ENCODE data around the gene FGF1. TPM values are rescaled to one million over a fixed set of nuclear protein-coding genes. Genes with fewer than 3 reads are reported as not detected.

Gene FGF1
- total and polyA plus RNA-seq, 2 donors (not counting 3 experiments of a cell fraction or from before 2014, with no cell fraction given) = not detected

DNA sequence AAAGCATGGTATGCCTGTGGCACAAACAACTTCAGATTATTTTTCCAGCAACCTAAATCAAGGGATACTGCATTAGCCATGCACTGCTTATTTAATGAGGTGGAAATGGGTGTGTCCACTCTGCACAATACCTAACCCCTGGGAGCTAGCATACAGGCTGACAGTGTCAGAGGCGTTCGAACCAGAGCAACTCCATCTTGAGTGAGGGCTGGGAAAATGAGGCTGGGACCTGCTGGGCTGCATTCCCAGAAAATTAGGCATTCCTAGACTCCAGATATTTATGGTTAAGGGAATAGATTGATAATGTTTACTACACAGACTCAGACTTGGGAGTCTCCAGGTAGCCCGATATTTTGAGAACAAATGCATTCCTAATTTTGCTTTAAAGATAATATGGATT, 2.8 kb downstream of the FGF1 start:
- H3K4me1 ChIP-seq (ENCODE audit: control insufficient read depth, extremely low read depth, insufficient read depth, low read length) = peaks cover 7% of the 10 kb centered on the region
- no peak overlapping the region for H3K4me3 ChIP-seq (replicated peaks in 1 of 3; ENCODE audit: insufficient read depth in 1 of 3, low read depth in 1 of 3, low read length in 3 of 3)
- no peaks in the 10 kb centered on the region for H3K9me3 ChIP-seq (replicated peaks; ENCODE audit: control insufficient read depth, insufficient read depth, low read length)
- ChIA-PET CTCF (interaction anchor here (0.7 to 1.4 kb wide), 2 partner anchors 16 to 28 kb away, joined by 3 to 6 read pairs; no protein-coding TSS in a partner anchor), POLR2A (no interaction called here)
- no TSS peak for BruUV-seq (replicated peaks)
- H3K36me3 ChIP-seq (ENCODE audit: control insufficient read depth in 2 of 2, extremely low read depth in 1 of 2, insufficient read depth in 2 of 2, low read length in 2 of 2) = no peaks in the 10 kb centered on the region
- H3K4me2 ChIP-seq (ENCODE audit: insufficient read depth, low read length) = no peak overlapping the region
- DNase-seq (ENCODE audit: low read depth, low spot score) (no peak), FAIRE-seq (no peak)
- no peak overlapping the region for H3K27ac ChIP-seq (ENCODE audit: insufficient read depth, low read depth, low read length)
- H4K20me1 ChIP-seq (replicated peaks; ENCODE audit: control insufficient read depth, extremely low read depth, insufficient read depth, low read length) = no peaks in the 10 kb centered on the region
- no peaks in the 10 kb centered on the region for H3K79me2 ChIP-seq (ENCODE audit: control insufficient read depth, insufficient read depth, low read length)
- intact Hi-C loops (cut with micrococcal nuclease) = no loop called here
- H2AFZ ChIP-seq (ENCODE audit: low read depth, low read length) = no peak overlapping the region
- H3K9ac ChIP-seq (replicated peaks; ENCODE audit: extremely low read depth, insufficient read depth, low read length) = no peak overlapping the region
- dilution Hi-C loops (cut with MboI; ENCODE audit: extremely low pct_ligation_motif_present, low sequenced_read_pairs) = no loop called here
- TF ChIP-seq MYC (IDR thresholded peaks at IDR 0.05; ENCODE audit: low read depth, low read length) (no peak), EZH2 (IDR thresholded peaks at IDR 0.05; ENCODE audit: borderline replicate concordance, low read depth, low read length, severe bottlenecking) (no peak), POLR2A (IDR thresholded peaks at IDR 0.05; ENCODE audit: low read depth, low read length) (no peak), POLR2AphosphoS5 (IDR thresholded peaks at IDR 0.05; ENCODE audit: insufficient read depth, low read depth, low read length) (no peak), JUN (IDR thresholded peaks at IDR 0.05; ENCODE audit: borderline replicate concordance, insufficient read depth, insufficient read length, low read depth) (no peak), GATA2 (IDR thresholded peaks at IDR 0.05; ENCODE audit: insufficient read depth, insufficient read length, low read depth, low read length) (no peak), FOS (IDR thresholded peaks at IDR 0.05; ENCODE audit: borderline replicate concordance, insufficient read depth, low read length) (no peak), MAX (IDR thresholded peaks at IDR 0.05; ENCODE audit: insufficient read depth, insufficient read length) (no peak)
- TF ChIP-seq, protein P1, sequence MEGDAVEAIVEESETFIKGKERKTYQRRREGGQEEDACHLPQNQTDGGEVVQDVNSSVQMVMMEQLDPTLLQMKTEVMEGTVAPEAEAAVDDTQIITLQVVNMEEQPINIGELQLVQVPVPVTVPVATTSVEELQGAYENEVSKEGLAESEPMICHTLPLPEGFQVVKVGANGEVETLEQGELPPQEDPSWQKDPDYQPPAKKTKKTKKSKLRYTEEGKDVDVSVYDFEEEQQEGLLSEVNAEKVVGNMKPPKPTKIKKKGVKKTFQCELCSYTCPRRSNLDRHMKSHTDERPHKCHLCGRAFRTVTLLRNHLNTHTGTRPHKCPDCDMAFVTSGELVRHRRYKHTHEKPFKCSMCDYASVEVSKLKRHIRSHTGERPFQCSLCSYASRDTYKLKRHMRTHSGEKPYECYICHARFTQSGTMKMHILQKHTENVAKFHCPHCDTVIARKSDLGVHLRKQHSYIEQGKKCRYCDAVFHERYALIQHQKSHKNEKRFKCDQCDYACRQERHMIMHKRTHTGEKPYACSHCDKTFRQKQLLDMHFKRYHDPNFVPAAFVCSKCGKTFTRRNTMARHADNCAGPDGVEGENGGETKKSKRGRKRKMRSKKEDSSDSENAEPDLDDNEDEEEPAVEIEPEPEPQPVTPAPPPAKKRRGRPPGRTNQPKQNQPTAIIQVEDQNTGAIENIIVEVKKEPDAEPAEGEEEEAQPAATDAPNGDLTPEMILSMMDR (IDR thresholded peaks at IDR 0.05; ENCODE audit: extremely low read depth in 1 of 2, insufficient read depth in 1 of 2, low read depth in 1 of 2, low read length in 2 of 2) = no peak
- H3K27me3 ChIP-seq (ENCODE audit: control insufficient read depth in 2 of 2, insufficient read depth in 2 of 2, low read length in 2 of 2) = peaks cover 6 to 13% of the 10 kb centered on the region in 2 experiments
- no peaks in the 10 kb centered on the region for H3K9me1 ChIP-seq (replicated peaks; ENCODE audit: control insufficient read depth, extremely low read depth, insufficient read depth, low read length)

Measured in endothelial cell of umbilical vein (primary cell).